VCaP (cell line): ENCODE results near the gene DIS3L2.

Source experiments
- H3K27ac ChIP-seq: fragments of 450-650 bp; 2 replicates; pipeline ENCODE4 v1.5.1; 2017
- CTCF ChIP-seq: fragments of 450-650 bp; conservative IDR thresholded peaks from 2 replicates; pipeline ENCODE4 v1.5.1; 2017; ENCODE audit warnings: mild to moderate bottlenecking, moderate library complexity

DIS3L2 gene

GRCh38 chr2:232085826-232086425 is 124.4 kb downstream of the DIS3L2 start:
- TF ChIP-seq CTCF = no peak
- no peak overlapping the region for H3K27ac ChIP-seq

GRCh38 chr2:232088771-232089170 is 127.3 kb downstream of the DIS3L2 start:
- no peak overlapping the region for H3K27ac ChIP-seq
- TF ChIP-seq CTCF = no peak

GRCh38 chr2:232094201-232094600 is 132.7 kb downstream of the DIS3L2 start:
- no peak overlapping the region for H3K27ac ChIP-seq
- no peak for TF ChIP-seq CTCF

- no peak overlapping the region for H3K27ac ChIP-seq
- no peak for TF ChIP-seq CTCF
These were observed 133.4 kb downstream of the DIS3L2 start for GRCh38 chr2:232094883-232095282.

- H3K27ac ChIP-seq = no peak overlapping the region
- no peak for TF ChIP-seq CTCF
These were observed 135.7 kb downstream of the DIS3L2 start for GRCh38 chr2:232097260-232097659.

GRCh38 chr2:232097758-232098157 is 136.2 kb downstream of the DIS3L2 start:
- TF ChIP-seq CTCF = no peak
- no peak overlapping the region for H3K27ac ChIP-seq

GRCh38 chr2:232102380-232102779 is 140.9 kb downstream of the DIS3L2 start:
- no peak for TF ChIP-seq CTCF
- no peak overlapping the region for H3K27ac ChIP-seq
